K562 (cell line): ENCODE measurements around the gene CCT4. TPM values are rescaled to one million over a fixed set of nuclear protein-coding genes. Genes with fewer than 3 reads are reported as not detected.

Experiments
- ARID4B ChIP-seq: sonication (generic); formaldehyde crosslinking; IDR thresholded peaks from 2 replicates; pipeline ENCODE4 v1.8.0; 2022; ENCODE audit warnings: mild to moderate bottlenecking, missing genetic modification reagents
- BCOR ChIP-seq: fragments of 450-650 bp; IDR thresholded peaks from 2 replicates; pipeline ENCODE4 v1.6.1; 2016
- CREB1 ChIP-seq, 2 experiments: sonication (generic) in 1 of 2; formaldehyde crosslinking in 1 of 2; IDR thresholded peaks; 2 replicates each; pipeline versions ENCODE4 v1.6.1 to v1.8.0; 2012 to 2022; ENCODE audit warnings: inconsistent platforms in 1 of 2, mild to moderate bottlenecking in 1 of 2, missing genetic modification reagents in 1 of 2, moderate library complexity in 1 of 2
- CREBBP ChIP-seq: IDR thresholded peaks from one replicate; pipeline ENCODE4 v1.6.1; 2012; ENCODE audit warnings: low read depth, mild to moderate bottlenecking, control low read depth, inconsistent platforms, low read length
- DDX20 ChIP-seq: fragments of 450-650 bp; IDR thresholded peaks from 2 replicates; pipeline ENCODE4 v1.6.1; 2016; ENCODE audit warnings: missing genetic modification characterization, low read depth, mild to moderate bottlenecking, missing compliant biosample characterization, moderate library complexity
- EZH2 ChIP-seq: IDR thresholded peaks from 2 replicates; pipeline ENCODE4 v1.6.1; 2012; ENCODE audit warnings: low read depth, mild to moderate bottlenecking, inconsistent platforms, low read length, borderline replicate concordance
- HDAC2 ChIP-seq: fragments of 450-650 bp; IDR thresholded peaks from 2 replicates; pipeline ENCODE4 v1.6.1; 2016; ENCODE audit warnings: mild to moderate bottlenecking
- JUND ChIP-seq, 2 experiments: IDR thresholded peaks; 2 replicates in 1 of 2; 3 replicates in 1 of 2; pipeline ENCODE4 v1.6.1; 2011; ENCODE audit warnings: borderline replicate concordance in 2 of 2, low read depth in 2 of 2, low read length in 2 of 2, improper control_type of control experiment in 1 of 2, missing biosample characterization in 1 of 2, missing genetic modification characterization in 1 of 2, missing genetic modification reagents in 1 of 2
- NEUROD1 ChIP-seq: fragments of 150-350 bp; IDR thresholded peaks from 2 replicates; pipeline ENCODE4 v1.6.1; 2014; ENCODE audit warnings: borderline replicate concordance, low read length, low read depth; ENCODE audit not compliant: partially characterized antibody
- PHB2 ChIP-seq: fragments of 450-650 bp; IDR thresholded peaks from 2 replicates; pipeline ENCODE4 v1.6.1; 2017; ENCODE audit warnings: low read depth
- SMARCA4 ChIP-seq: fragments of 450-650 bp; IDR thresholded peaks from 2 replicates; pipeline ENCODE4 v1.6.1; 2016
- ZNF133 ChIP-seq: fragments of 250-450 bp; sonication (Bioruptor Pico); IDR thresholded peaks from 2 replicates; pipeline ENCODE4 v1.4.0; 2020; ENCODE audit warnings: mild to moderate bottlenecking
- ZNF253 ChIP-seq: fragments of 250-450 bp; sonication (Bioruptor Pico); conservative IDR thresholded peaks from 2 replicates; pipeline ENCODE4 v1.6.1; 2021; ENCODE audit warnings: mild to moderate bottlenecking
- ZNF512 ChIP-seq: IDR thresholded peaks from 2 replicates; pipeline ENCODE4 v1.6.1; 2016; ENCODE audit warnings: missing genetic modification characterization, missing compliant biosample characterization
- polyA plus RNA-seq, 8 experiments: library from polyadenylated mRNA; depleted of rRNA in 4 of 8; stranded (reverse) in 5 of 8; unstranded in 3 of 8; fragments of >200 nt; fragmentation: Nextera tagmentation in 2 of 8; fragmentation: Illumina TruSeq in 1 of 8; extraction: Ambion mirVana in 2 of 8; extraction: Trizol in 1 of 8; gene quantifications; 2 replicates each; pipeline versions ENCODE4 v1.2.1 to v1.2.3, GENCODE V29; 2011 to 2014; ENCODE audit warnings: inconsistent platforms in 1 of 8, missing spikeins in 1 of 8
- total RNA-seq, 7 experiments: library from RNA; depleted of rRNA in 6 of 7; stranded (reverse); fragments of >200 nt in 6 of 7; fragmentation: Illumina TruSeq in 2 of 7; extraction: Trizol in 2 of 7; gene quantifications; 2 replicates each; pipeline versions ENCODE4 v1.2.1 to v1.2.3, GENCODE V29; 2011 to 2021; ENCODE audit warnings: low replicate concordance in 1 of 7
- TF ChIP-seq, protein P1 (sequence below): sonication (generic); formaldehyde crosslinking; IDR thresholded peaks from 2 replicates; pipeline ENCODE4 v1.4.0; 2020; ENCODE audit warnings: mild to moderate bottlenecking, missing genetic modification reagents
- TF ChIP-seq, protein P2 (sequence below): fragments of 250-450 bp; sonication (Bioruptor Pico); IDR thresholded peaks from 2 replicates; pipeline ENCODE4 v1.8.0; 2021; ENCODE audit warnings: moderate library complexity, mild to moderate bottlenecking, inconsistent platforms
- TF ChIP-seq, protein P3 (sequence below), 2 experiments: fragments of 450-650 bp; IDR thresholded peaks; 2 replicates each; pipeline ENCODE4 v1.6.1; 2016

The CCT4 gene
- total and polyA plus RNA-seq, 9 of the 15 experiments (the other 6 are each of a cell fraction or from before 2014, with no cell fraction given) = 101 to 368 (median 303) TPM

- TF ChIP-seq DDX20 (tag) = no peak
- no peak for TF ChIP-seq BCOR
- TF ChIP-seq SMARCA4 = no peak
- TF ChIP-seq CREBBP = no peak
- peak; percentile 81 for TF ChIP-seq NEUROD1
- TF ChIP-seq ARID4B (CRISPR knock-in tag) = 0 out of 2 replicates have a peak, but pooled peaks have one; percentile 19
- TF ChIP-seq ZNF512 (tag) = no peak
- TF ChIP-seq, protein P1, sequence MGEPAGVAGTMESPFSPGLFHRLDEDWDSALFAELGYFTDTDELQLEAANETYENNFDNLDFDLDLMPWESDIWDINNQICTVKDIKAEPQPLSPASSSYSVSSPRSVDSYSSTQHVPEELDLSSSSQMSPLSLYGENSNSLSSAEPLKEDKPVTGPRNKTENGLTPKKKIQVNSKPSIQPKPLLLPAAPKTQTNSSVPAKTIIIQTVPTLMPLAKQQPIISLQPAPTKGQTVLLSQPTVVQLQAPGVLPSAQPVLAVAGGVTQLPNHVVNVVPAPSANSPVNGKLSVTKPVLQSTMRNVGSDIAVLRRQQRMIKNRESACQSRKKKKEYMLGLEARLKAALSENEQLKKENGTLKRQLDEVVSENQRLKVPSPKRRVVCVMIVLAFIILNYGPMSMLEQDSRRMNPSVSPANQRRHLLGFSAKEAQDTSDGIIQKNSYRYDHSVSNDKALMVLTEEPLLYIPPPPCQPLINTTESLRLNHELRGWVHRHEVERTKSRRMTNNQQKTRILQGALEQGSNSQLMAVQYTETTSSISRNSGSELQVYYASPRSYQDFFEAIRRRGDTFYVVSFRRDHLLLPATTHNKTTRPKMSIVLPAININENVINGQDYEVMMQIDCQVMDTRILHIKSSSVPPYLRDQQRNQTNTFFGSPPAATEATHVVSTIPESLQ (CRISPR knock-in tag) = no peak
- TF ChIP-seq, protein P2, sequence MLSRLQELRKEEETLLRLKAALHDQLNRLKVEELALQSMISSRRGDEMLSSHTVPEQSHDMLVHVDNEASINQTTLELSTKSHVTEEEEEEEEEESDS (CRISPR knock-in tag) = no peak
- TF ChIP-seq PHB2 = no peak
- no peak for TF ChIP-seq CREB1 (IDR thresholded peaks at IDR 0.05)
- TF ChIP-seq CREB1 (CRISPR knock-in tag; IDR thresholded peaks at IDR 0.05) = no peak
- peak; percentile 46; the same call in 1 of the 2 replicates for TF ChIP-seq HDAC2
- no peak for TF ChIP-seq EZH2
- TF ChIP-seq ZNF133 (CRISPR knock-in tag) = no peak
- 0 out of 2 replicates have a peak, but pooled peaks have one; percentile 37 for TF ChIP-seq JUND (IDR thresholded peaks at IDR 0.05; ENCODE audit: borderline replicate concordance, low read depth, low read length)
- TF ChIP-seq JUND (tag; IDR thresholded peaks at IDR 0.05; ENCODE audit: borderline replicate concordance, low read depth, low read length) = peak; percentile 16; the same call in 1 of the 3 replicates
- TF ChIP-seq, protein P3, sequence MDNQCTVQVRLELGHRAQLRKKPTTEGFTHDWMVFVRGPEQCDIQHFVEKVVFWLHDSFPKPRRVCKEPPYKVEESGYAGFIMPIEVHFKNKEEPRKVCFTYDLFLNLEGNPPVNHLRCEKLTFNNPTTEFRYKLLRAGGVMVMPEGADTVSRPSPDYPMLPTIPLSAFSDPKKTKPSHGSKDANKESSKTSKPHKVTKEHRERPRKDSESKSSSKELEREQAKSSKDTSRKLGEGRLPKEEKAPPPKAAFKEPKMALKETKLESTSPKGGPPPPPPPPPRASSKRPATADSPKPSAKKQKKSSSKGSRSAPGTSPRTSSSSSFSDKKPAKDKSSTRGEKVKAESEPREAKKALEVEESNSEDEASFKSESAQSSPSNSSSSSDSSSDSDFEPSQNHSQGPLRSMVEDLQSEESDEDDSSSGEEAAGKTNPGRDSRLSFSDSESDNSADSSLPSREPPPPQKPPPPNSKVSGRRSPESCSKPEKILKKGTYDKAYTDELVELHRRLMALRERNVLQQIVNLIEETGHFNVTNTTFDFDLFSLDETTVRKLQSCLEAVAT (IDR thresholded peaks at IDR 0.05) = no peak
- TF ChIP-seq ZNF253 (CRISPR knock-in tag) = no peak
These were observed 17.1 kb upstream of the CCT4 start, which contains the start of gene COMMD1 (continued) for GRCh38 chr2:61905372-61906185.
